ENCODE measurements around the gene RPA1. TPM values are rescaled to one million over a fixed set of nuclear protein-coding genes. Genes with fewer than 3 reads are reported as not detected.

The RPA1 gene
- total RNA-seq, 2 experiments from 2014 or later: 38.6 to 38.7 TPM

DNA sequence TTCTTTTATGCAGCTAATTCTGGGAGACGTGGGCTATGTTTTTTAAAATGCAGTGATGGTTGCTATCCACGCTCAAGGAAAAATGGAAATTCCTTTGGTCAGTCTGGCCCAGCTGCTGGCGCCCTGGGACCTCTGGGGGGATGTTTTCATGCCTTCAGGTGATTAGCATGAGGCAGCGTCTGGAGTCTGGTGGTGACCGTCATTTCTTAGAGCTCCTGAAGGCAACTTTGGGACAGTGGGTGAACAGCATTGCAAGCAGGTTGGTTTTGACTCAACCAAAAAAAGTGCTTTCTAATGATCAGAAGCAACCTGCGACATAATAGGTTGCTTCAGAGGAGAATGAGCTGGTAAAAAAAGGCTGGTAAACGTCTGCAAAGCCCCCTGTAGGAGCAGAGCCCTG is 82.3 kb downstream of the RPA1 start:
- no peaks in the 10 kb centered on the region for H3K36me3 Mint-ChIP-seq (ENCODE audit: low read depth)
- DNase-seq (no peak), ATAC-seq (ENCODE audit: poor library complexity) (no peak)
- intact Hi-C loops (cut with DNase I, micrococcal nuclease): no loop called here
- H3K9me3 Mint-ChIP-seq: no peaks in the 10 kb centered on the region
- TF ChIP-seq, protein P1, sequence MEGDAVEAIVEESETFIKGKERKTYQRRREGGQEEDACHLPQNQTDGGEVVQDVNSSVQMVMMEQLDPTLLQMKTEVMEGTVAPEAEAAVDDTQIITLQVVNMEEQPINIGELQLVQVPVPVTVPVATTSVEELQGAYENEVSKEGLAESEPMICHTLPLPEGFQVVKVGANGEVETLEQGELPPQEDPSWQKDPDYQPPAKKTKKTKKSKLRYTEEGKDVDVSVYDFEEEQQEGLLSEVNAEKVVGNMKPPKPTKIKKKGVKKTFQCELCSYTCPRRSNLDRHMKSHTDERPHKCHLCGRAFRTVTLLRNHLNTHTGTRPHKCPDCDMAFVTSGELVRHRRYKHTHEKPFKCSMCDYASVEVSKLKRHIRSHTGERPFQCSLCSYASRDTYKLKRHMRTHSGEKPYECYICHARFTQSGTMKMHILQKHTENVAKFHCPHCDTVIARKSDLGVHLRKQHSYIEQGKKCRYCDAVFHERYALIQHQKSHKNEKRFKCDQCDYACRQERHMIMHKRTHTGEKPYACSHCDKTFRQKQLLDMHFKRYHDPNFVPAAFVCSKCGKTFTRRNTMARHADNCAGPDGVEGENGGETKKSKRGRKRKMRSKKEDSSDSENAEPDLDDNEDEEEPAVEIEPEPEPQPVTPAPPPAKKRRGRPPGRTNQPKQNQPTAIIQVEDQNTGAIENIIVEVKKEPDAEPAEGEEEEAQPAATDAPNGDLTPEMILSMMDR (IDR thresholded peaks at IDR 0.05): no peak
- Histone ChIP-seq H3K9me3 (ENCODE audit: control insufficient read depth in 1 of 2, insufficient read depth in 1 of 2, low read length in 2 of 2) (no peaks in the 10 kb centered on the region), H3K27ac (ENCODE audit: low read depth in 1 of 2, low read length in 2 of 2) (no peak overlapping the region), H3K4me3 (ENCODE audit: low read length) (no peak overlapping the region), H3K27me3 (ENCODE audit: control insufficient read depth in 1 of 2, insufficient read depth in 2 of 2, low read length in 2 of 2) (peaks cover 31 to 40% of the 10 kb centered on the region in 2 experiments), H3K4me1 (ENCODE audit: insufficient read depth, low read length) (peaks cover 13% of the 10 kb centered on the region), H3K36me3 (ENCODE audit: insufficient read depth, low read length) (no peaks in the 10 kb centered on the region)
- H3K27me3 Mint-ChIP-seq: peaks cover 56% of the 10 kb centered on the region
- ChIA-PET CTCF (no interaction called here), POLR2A (no interaction called here)
- H3K4me1 Mint-ChIP-seq (ENCODE audit: low read depth): peaks cover 7% of the 10 kb centered on the region
- H3K27ac Mint-ChIP-seq: no peak overlapping the region
- H3K4me3 Mint-ChIP-seq: no peak overlapping the region

DNA sequence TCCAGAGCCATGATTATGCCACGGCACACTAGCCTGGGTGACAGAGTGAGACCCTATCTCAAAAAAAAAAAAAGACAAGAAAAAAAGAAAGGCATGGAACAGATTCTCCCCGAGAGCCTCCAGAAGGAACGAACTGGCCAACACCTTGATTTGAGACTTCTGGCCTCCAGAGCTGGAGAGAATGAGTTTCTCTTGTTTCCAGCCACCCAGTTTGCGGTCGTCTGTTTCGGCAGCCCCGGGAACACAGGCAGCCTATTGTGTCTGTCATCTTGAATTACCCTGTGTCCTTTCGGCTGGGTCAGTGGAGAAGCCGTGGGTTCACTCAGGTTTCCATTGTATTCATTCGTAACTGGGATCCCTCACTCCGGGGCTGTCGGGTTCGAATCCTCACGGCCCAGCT is 83.9 kb downstream of the RPA1 start:
- H3K27me3 ChIP-seq (ENCODE audit: control insufficient read depth in 1 of 2, insufficient read depth in 2 of 2, low read length in 2 of 2): peaks cover 18 to 29% of the 10 kb centered on the region in 2 experiments

DNA sequence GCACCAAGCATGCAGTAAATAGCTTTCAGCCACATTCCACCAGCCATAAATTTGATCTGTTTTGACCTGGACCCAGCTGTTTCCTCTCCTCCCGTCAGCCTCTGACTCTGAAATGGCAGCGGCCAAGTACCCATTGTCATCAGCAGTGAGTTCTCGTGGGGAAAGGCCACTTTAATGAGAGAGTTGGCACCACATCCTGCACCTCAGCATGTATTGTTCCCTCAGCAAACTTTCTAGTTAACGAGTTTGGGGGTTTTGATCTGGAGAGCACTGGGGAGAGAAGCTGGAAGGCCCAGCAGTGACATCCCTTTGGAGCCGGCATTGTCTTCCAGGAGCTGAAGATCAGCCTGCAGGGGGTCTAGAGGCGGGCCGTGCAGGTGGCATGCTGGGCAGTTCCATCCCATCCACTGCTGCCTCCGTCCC is 84.9 kb downstream of the RPA1 start:
- intact Hi-C loops (cut with DNase I, micrococcal nuclease): no loop called here
- H3K27ac ChIP-seq (ENCODE audit: low read depth in 1 of 2, low read length in 2 of 2): no peak overlapping the region
- H3K27ac Mint-ChIP-seq: no peak overlapping the region
- POLR2A ChIA-PET: interaction anchor here (0.6 kb wide), 1 partner anchor 439 kb away, joined by 3 read pairs; no protein-coding TSS in a partner anchor
- no peaks in the 10 kb centered on the region for H3K36me3 Mint-ChIP-seq (ENCODE audit: low read depth)
- H3K27me3 ChIP-seq (ENCODE audit: control insufficient read depth in 1 of 2, insufficient read depth in 2 of 2, low read length in 2 of 2): peaks cover 11 to 21% of the 10 kb centered on the region in 2 experiments
- no peaks in the 10 kb centered on the region for H3K4me1 Mint-ChIP-seq (ENCODE audit: low read depth)
- TF ChIP-seq, protein P1 (IDR thresholded peaks at IDR 0.05): no peak
- no peaks in the 10 kb centered on the region for H3K9me3 ChIP-seq (ENCODE audit: control insufficient read depth in 1 of 2, insufficient read depth in 1 of 2, low read length in 2 of 2)
- H3K4me3 ChIP-seq (ENCODE audit: low read length): no peak overlapping the region
- no peaks in the 10 kb centered on the region for H3K4me1 ChIP-seq (ENCODE audit: insufficient read depth, low read length)
- ATAC-seq (ENCODE audit: poor library complexity) (no peak), DNase-seq (no peak)
- no peaks in the 10 kb centered on the region for H3K9me3 Mint-ChIP-seq
- H3K36me3 ChIP-seq (ENCODE audit: insufficient read depth, low read length): no peaks in the 10 kb centered on the region
- H3K4me3 Mint-ChIP-seq: no peak overlapping the region
- CTCF ChIA-PET: no interaction called here
- H3K27me3 Mint-ChIP-seq: peaks cover 32% of the 10 kb centered on the region

More for the DNA sequence above, 83.9 kb downstream of the RPA1 start:
- no peak overlapping the region for H3K27ac ChIP-seq (ENCODE audit: low read depth in 1 of 2, low read length in 2 of 2)
- ChIA-PET CTCF (no interaction called here), POLR2A (no interaction called here)
- H3K36me3 Mint-ChIP-seq (ENCODE audit: low read depth): no peaks in the 10 kb centered on the region
- peaks cover 3% of the 10 kb centered on the region for H3K4me1 ChIP-seq (ENCODE audit: insufficient read depth, low read length)
- no peaks in the 10 kb centered on the region for H3K36me3 ChIP-seq (ENCODE audit: insufficient read depth, low read length)
- DNase-seq (no peak), ATAC-seq (ENCODE audit: poor library complexity) (no peak)
- H3K4me1 Mint-ChIP-seq (ENCODE audit: low read depth): peaks cover 5% of the 10 kb centered on the region
- TF ChIP-seq, protein P1 (IDR thresholded peaks at IDR 0.05): no peak
- peaks cover 41% of the 10 kb centered on the region for H3K27me3 Mint-ChIP-seq
- H3K4me3 Mint-ChIP-seq: no peak overlapping the region
- no peak overlapping the region for H3K4me3 ChIP-seq (ENCODE audit: low read length)
- H3K9me3 Mint-ChIP-seq: no peaks in the 10 kb centered on the region
- no peak overlapping the region for H3K27ac Mint-ChIP-seq
- intact Hi-C loops (cut with DNase I, micrococcal nuclease): no loop called here
- H3K9me3 ChIP-seq (ENCODE audit: control insufficient read depth in 1 of 2, insufficient read depth in 1 of 2, low read length in 2 of 2): no peaks in the 10 kb centered on the region

Data from CD4-positive, alpha-beta T cell (primary cell).